NCI-H446 (cell line): Measurements from ENCODE around the gene ZC3H13.

Experiments used
- DNase-seq, 2 experiments: peaks; one replicate each; lab custom pipeline; 2025; lab: John Stamatoyannopoulos, UW

ZC3H13 gene

DNA sequence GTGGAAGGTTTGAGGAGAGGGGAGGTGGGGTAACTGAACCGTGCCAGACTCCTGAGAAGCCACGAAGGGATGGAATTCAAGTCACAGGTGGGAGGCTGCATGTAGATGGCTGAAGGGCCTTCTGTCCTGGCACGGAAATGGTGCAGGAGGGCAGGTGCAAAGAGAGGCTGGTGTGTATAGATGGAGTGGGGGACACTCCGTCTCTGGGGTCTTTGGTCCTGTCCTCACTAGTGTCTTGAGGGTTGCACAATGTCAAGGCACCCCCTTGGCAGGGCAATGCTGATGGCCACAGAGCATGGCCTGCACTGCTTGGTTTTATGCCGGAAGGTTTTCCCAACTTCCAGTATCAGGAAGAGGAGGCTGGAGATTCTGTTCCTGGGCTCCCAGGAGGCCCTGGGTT lies 118.3 kb downstream of the ZC3H13 start:
- no peak for DNase-seq

DNA sequence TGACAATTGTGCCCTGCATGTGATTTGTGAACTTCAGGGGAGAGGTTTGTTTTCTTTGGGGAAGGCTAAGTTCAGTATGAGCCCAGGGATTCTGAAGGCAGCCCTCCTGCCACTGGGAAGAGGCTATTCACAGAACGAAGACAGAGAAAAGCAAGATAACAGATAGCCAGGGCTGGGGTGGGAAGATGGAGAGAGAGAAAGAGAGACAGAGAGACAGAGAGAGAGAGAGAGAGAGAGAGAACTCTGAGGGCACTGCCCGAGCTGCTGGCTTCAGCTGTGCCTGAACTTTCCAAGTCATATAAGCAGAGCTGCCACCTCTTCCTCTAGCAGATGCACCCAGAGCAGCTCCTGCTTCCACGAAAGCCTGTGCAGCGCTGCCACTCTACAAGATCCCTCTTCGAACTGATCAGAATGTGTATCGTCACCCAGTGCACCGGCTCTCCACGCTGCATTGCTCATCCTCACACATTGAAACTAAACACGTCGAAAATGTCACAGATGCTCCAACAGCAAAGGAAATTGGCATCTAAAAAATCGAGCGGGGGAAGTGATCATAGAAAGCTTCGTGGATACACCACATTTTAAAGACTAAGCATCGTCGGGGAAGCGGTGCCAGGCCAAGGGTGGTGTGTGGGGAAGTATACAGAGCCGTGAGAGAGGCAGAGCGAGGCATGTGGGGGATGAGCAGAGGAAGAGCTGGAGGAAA lies 119.2 kb downstream of the ZC3H13 start:
- DNase-seq: no peak

GRCh38 chr13:45932676-45933075 lies 119.9 kb downstream of the ZC3H13 start:
- DNase-seq: no peak

- DNase-seq: no peak
Observed at GRCh38 chr13:45932172-45932571, 120.4 kb downstream of the ZC3H13 start.

- DNase-seq: no peak
Observed at GRCh38 chr13:45931211-45931610, 121.3 kb downstream of the ZC3H13 start.

DNA sequence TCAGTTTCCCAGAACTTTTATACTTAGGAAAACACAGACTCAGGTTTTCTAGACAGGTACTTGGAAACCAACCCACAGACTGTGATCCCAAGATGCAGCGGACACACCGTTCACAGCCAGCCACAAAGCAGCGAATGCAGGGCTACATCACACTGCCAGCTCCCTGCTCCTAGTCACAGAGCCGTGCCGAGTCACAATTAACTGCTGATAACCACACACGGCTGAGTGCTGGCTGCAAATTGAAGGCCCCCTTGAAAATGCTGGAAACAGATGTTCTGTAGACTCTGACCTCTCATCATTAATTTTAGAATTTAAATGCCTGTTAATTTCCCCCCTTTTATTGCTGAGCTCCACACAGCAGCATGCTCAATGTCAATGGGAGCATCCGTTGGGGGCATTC lies 122.4 kb downstream of the ZC3H13 start:
- no peak for DNase-seq

- DNase-seq: peak; percentile 47 to 87
Observed at GRCh38 chr13:45928843-45929242, 123.7 kb downstream of the ZC3H13 start.

GRCh38 chr13:45928176-45928575 lies 124.4 kb downstream of the ZC3H13 start:
- DNase-seq: no peak

- peak in 1 of 2 experiments; percentile 29 for DNase-seq
Observed at GRCh38 chr13:45926741-45927140, 125.8 kb downstream of the ZC3H13 start.

GRCh38 chr13:45925151-45925550 lies 127.4 kb downstream of the ZC3H13 start:
- no peak for DNase-seq

DNA sequence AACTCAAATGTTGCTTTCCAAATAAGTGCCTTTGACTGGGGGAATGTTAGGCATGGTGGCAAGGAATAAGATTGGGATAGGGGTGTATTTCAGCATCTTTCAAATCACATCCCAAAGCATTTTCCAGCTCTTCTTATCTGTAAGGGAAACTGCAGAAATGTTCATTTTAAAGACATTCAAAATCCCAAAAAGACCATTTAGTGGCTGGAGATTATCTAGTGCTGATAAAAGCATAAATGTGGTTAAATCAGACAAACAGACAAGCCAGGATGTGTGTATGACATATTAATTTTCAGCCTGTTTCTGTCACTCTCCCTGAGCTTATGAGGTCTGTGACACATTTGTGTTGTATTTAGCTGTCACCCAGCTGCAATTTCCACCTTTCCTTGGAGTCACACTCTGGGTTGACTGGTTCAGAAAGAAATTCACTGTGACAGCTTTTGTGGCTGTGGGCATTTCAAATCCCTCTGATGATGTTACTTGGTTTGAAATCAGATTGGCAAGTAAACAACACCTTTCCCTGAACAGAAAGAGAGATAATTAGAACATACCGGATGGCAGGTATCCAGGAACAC lies 131.3 kb downstream of the ZC3H13 start:
- DNase-seq: no peak

GRCh38 chr13:45918597-45918996 lies 133.9 kb downstream of the ZC3H13 start:
- DNase-seq: no peak

DNA sequence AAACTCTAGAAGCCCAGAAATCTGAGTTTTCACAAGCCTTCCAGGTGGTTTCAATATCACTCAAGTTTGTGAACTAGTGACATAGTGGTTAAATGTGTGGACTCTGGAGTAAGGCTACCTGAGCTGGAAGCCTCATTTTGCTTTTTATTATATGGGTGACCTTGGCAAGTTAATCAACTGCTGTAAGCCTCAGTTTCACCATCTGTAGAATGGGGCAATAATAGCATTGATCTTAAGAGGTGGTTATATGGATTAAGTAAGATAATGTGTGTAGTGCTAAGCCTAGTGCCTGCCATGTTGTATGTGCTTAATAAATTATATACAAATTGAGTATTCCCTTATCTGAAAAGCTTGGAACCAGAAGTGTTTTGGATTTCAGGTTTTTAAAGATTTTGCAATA lies 135.5 kb downstream of the ZC3H13 start:
- DNase-seq: no peak

GRCh38 chr13:45915686-45916439 lies 136.7 kb downstream of the ZC3H13 start:
- peak in 1 of 2 experiments; percentile 33 for DNase-seq

DNA sequence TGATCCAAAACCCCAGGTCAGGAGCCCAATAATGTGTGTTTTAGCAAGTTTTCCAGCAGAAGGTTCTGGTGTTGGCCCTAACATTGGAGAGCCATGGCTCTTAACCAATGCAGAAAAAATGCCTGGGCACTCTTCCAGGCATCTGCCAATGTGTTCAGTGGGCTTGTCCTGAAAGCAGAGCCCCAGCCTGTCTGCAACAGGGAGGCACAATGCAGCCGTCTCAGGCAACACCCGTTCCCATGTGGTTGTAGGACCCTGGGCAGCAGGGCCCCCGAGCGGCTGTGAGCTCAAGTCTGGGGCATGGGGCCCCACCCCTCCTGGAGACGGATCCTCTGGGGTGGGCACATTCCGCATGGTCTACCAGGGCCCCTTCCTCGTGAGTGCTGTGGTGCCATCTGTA lies 142.9 kb downstream of the ZC3H13 start:
- peak; percentile 60 to 86 for DNase-seq

GRCh38 chr13:45909089-45909488 lies 143.5 kb downstream of the ZC3H13 start:
- no peak for DNase-seq

- no peak for DNase-seq
Observed at GRCh38 chr13:45907503-45907902, 145.0 kb downstream of the ZC3H13 start.
